Activated CD4-positive, alpha-beta memory T cell treated with anti-CD3 and anti-CD28 coated beads for 36 hours (primary cell): Measurements from ENCODE around the gene PBX2. TPM values are rescaled to one million over a fixed set of nuclear protein-coding genes. Genes with fewer than 3 reads are reported as not detected.
A peak's percentile ranks its signal among the peaks of the same experiment; 100 is the strongest.

Experiments used
- CTCF ChIA-PET: fragments of 350-600 bp; sonication (Branson Sonifier 250); formaldehyde crosslinking; loops from one replicate; lab custom pipeline; 2021; ENCODE audit warnings: antibody characterized with exemption, inconsistent platforms; lab: Charles Lee
- POLR2A ChIA-PET: fragments of 350-600 bp; sonication (Branson Sonifier 250); formaldehyde crosslinking; loops from one replicate; lab custom pipeline; 2021; ENCODE audit warnings: antibody characterized with exemption; lab: Charles Lee
- DNase-seq: peaks from one replicate; pipeline ENCODE4 v3.0.0-alpha.2; 2020
- H3K27ac Mint-ChIP-seq: one replicate; pipeline ENCODE4 v1.8.0; 2021; ENCODE audit warnings: mixed read lengths
- H3K27me3 Mint-ChIP-seq: one replicate; pipeline ENCODE4 v1.8.0; 2021; ENCODE audit warnings: mixed read lengths
- H3K36me3 Mint-ChIP-seq: one replicate; pipeline ENCODE4 v1.8.0; 2021; ENCODE audit warnings: mixed read lengths
- H3K4me1 Mint-ChIP-seq: one replicate; pipeline ENCODE4 v1.8.0; 2021; ENCODE audit warnings: low read depth, mixed read lengths
- H3K4me3 Mint-ChIP-seq: one replicate; pipeline ENCODE4 v1.8.0; 2021; ENCODE audit warnings: mild to moderate bottlenecking, mixed read lengths
- H3K9me3 Mint-ChIP-seq: one replicate; pipeline ENCODE4 v1.8.0; 2021; ENCODE audit warnings: mixed read lengths
- intact Hi-C: fragments of 100-400 bp; cut with micrococcal nuclease; formaldehyde crosslinking; loops from one replicate; pipeline ENCODE4 v1.15.1; 2023
- total RNA-seq, 2 experiments: library from RNA; stranded (reverse); gene quantifications; one replicate each; pipeline ENCODE4 v1.2.3, GENCODE V29; 2021

PBX2 gene
- total RNA-seq, 2 experiments from 2014 or later = 63.4 to 65.9 TPM

DNA sequence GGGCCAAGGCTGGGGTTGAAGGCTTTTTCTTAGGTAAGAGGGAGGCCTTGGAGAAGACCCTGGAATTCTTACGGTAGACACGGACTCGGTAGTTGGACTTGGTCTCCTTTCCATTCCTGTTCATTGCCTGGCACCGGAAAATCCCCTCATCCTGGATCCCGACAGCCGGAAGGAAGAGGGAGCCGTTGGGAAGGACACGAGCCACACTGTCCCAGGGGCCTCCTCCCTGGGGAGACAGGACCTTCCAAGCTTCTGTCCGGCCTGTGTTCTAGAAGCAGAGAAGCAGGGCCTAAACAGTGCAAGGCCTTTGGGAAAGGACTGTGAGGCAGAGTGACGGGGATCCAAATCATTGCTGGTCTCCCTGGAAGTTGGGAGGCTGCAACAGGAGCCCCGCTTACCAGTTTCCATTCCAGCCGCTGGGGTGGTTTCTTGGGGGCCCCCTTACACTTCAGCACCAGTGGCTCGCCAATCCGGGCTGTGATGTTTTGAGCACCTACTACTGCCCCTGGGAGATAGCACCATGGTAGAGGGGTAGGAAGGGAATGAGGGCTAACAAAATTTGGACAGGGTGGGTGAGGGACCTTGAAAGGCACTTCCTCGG lies 6.4 kb downstream of the PBX2 start:
- H3K36me3 Mint-ChIP-seq = peaks cover 53% of the 10 kb centered on the region
- ChIA-PET CTCF (no interaction called here), POLR2A (no interaction called here)
- intact Hi-C loops = no loop called here
- H3K27me3 Mint-ChIP-seq = no peaks in the 10 kb centered on the region
- H3K4me3 Mint-ChIP-seq = no peak overlapping the region
- H3K27ac Mint-ChIP-seq = peak overlapping the region; percentile 42
- H3K9me3 Mint-ChIP-seq = no peaks in the 10 kb centered on the region
- peaks cover 75% of the 10 kb centered on the region for H3K4me1 Mint-ChIP-seq
- no peak for DNase-seq

- Mint-ChIP-seq H3K36me3 (peaks cover 50% of the 10 kb centered on the region), H3K4me3 (no peak overlapping the region), H3K27ac (peak overlapping the region; percentile 67), H3K4me1 (peaks cover 70% of the 10 kb centered on the region), H3K27me3 (no peaks in the 10 kb centered on the region), H3K9me3 (no peaks in the 10 kb centered on the region)
- POLR2A ChIA-PET = no interaction called here
- intact Hi-C loops = no loop called here
- CTCF ChIA-PET = interaction anchor here (1.2 kb wide), 1 partner anchor 54 kb away, joined by 3 read pairs; no protein-coding TSS in a partner anchor
- DNase-seq = no peak
Measured at GRCh38 chr6:32183030-32183429, 7.0 kb downstream of the PBX2 start.

DNA sequence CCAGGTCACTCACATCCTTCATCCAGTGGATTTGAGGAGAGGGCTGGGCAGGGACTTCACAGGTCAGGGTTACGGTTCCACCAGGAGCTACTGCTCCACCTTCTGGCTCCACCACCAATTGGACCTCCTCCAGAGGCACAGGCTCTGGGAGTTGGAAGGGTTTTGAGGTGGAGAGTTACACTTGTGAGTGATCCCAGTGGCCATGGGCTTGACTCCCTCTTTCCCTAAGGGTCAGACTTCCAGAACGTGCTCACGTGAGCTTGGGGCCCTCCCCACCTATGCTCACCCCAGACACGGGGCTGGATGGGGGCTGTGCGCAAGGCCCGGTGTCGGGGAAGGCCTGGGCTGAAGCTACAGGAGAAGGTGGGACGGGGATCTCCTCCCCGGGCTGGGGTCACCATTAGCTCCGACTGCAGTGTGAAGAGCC lies 7.4 kb downstream of the PBX2 start:
- H3K4me3 Mint-ChIP-seq = no peak overlapping the region
- DNase-seq = no peak
- H3K9me3 Mint-ChIP-seq = no peaks in the 10 kb centered on the region
- H3K36me3 Mint-ChIP-seq = peaks cover 48% of the 10 kb centered on the region
- ChIA-PET CTCF (interaction anchor here (1.2 kb wide), 1 partner anchor 54 kb away, joined by 3 read pairs; no protein-coding TSS in a partner anchor), POLR2A (no interaction called here)
- intact Hi-C loops = no loop called here
- H3K27ac Mint-ChIP-seq = peak overlapping the region; percentile 67
- H3K4me1 Mint-ChIP-seq = peaks cover 66% of the 10 kb centered on the region
- no peaks in the 10 kb centered on the region for H3K27me3 Mint-ChIP-seq

GRCh38 chr6:32181915-32182529 lies 8.0 kb downstream of the PBX2 start:
- Mint-ChIP-seq H3K27me3 (no peaks in the 10 kb centered on the region), H3K9me3 (no peaks in the 10 kb centered on the region), H3K27ac (peak overlapping the region; percentile 67), H3K4me1 (peaks cover 62% of the 10 kb centered on the region), H3K4me3 (no peak overlapping the region), H3K36me3 (peaks cover 42% of the 10 kb centered on the region)
- intact Hi-C loops = no loop called here
- POLR2A ChIA-PET = no interaction called here
- CTCF ChIA-PET = interaction anchor here (1.2 kb wide), 1 partner anchor 53 kb away, joined by 3 read pairs; no protein-coding TSS in a partner anchor
- no peak for DNase-seq

GRCh38 chr6:32181148-32181702 lies 8.8 kb downstream of the PBX2 start:
- intact Hi-C loops = no loop called here
- POLR2A ChIA-PET = no interaction called here

GRCh38 chr6:32179766-32180405 lies 10.1 kb downstream of the PBX2 start:
- H3K27ac Mint-ChIP-seq = peak overlapping the region; percentile 96
- POLR2A ChIA-PET = interaction anchor here (1.8 to 4.9 kb wide), 3 partner anchors 9 to 52 kb away, joined by 9 to 57 read pairs (median 9); partner anchors contain the start of genes ATF6B, GPSM3 and PBX2

More at GRCh38 chr6:32181148-32181702, 8.8 kb downstream of the PBX2 start:
- no peak overlapping the region for H3K4me3 Mint-ChIP-seq
- H3K27me3 Mint-ChIP-seq = no peaks in the 10 kb centered on the region
- peaks cover 62% of the 10 kb centered on the region for H3K4me1 Mint-ChIP-seq
- peaks cover 34% of the 10 kb centered on the region for H3K36me3 Mint-ChIP-seq
- CTCF ChIA-PET = no interaction called here
- DNase-seq = no peak
- H3K27ac Mint-ChIP-seq = peak overlapping the region; percentile 15
- no peaks in the 10 kb centered on the region for H3K9me3 Mint-ChIP-seq

DNA sequence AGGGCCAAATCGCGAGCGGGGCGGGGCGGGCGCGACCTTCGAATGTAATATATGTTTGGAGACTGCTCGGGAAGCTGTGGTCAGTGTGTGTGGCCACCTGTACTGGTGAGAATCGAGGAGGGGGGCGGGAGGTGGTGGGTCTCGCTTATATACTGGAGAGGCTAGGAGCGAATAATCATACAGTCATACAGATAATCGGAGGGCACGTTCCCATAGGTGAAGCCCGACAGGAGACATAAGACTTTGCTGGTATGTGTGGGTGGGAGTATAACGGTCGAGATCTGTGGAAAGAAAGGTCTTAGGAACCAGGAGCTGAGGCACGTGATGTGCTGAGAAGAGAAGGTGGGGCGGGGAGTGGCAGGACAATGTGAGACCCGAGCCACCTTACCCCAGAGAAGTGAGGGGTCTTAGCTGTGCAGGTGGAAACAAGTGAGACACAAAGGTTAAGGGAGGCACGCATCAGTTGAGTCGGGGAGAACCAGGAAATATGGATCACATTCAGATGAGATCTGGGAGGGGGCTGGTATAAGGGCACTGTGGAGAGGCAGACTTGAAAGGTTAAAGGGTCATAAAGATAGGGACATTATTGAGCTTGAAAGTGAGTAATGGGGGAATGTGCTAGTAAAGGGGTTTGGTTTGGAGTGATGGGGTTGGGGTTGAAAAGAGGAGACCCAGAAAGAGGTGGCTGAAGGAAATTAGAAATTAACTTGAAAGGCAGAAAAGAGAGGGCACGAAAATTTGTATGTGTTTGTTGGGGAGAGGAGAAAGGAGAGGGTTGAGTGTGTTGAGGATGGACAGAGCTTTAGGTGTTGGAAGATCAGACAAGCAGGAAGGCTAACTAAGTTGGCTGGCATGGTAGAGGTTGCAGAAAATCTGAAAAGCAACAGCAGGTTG lies 11.2 kb downstream of the PBX2 start:
- no peak for DNase-seq
- H3K4me3 Mint-ChIP-seq = peak overlapping the region; percentile 85
- peak overlapping the region; percentile 96 for H3K27ac Mint-ChIP-seq
- CTCF ChIA-PET = interaction anchor here (0.6 to 1.4 kb wide), 6 partner anchors 12 to 789 kb away, joined by 3 to 11 read pairs (median 6); partner anchors contain the start of genes GPSM3 and PBX2
- H3K9me3 Mint-ChIP-seq = no peaks in the 10 kb centered on the region
- H3K27me3 Mint-ChIP-seq = no peaks in the 10 kb centered on the region
- peaks cover 62% of the 10 kb centered on the region for H3K4me1 Mint-ChIP-seq
- intact Hi-C loops = loop anchor here (1.0 to 10.0 kb wide), 6 partner anchors 12 to 794 kb away; partner anchors contain the start of genes ATF6B, DXO, PBX2 and PPT2
- H3K36me3 Mint-ChIP-seq = peaks cover 27% of the 10 kb centered on the region
- POLR2A ChIA-PET = interaction anchor here (0.6 to 4.9 kb wide), 4 partner anchors 10 to 540 kb away, joined by 3 to 57 read pairs (median 9); partner anchors contain the start of genes ATF6B, GPSM3 and PBX2

More at GRCh38 chr6:32179766-32180405, 10.1 kb downstream of the PBX2 start:
- DNase-seq = no peak
- intact Hi-C loops = loop anchor here (5.0 to 10.0 kb wide), 2 partner anchors 205 to 792 kb away; partner anchors contain the start of gene DXO
- Mint-ChIP-seq H3K4me1 (peaks cover 58% of the 10 kb centered on the region), H3K4me3 (peak overlapping the region; percentile 85), H3K27me3 (no peaks in the 10 kb centered on the region), H3K36me3 (peaks cover 27% of the 10 kb centered on the region), H3K9me3 (no peaks in the 10 kb centered on the region)
- CTCF ChIA-PET = interaction anchor here (1.3 to 1.4 kb wide), 3 partner anchors 11 to 15 kb away, joined by 6 to 11 read pairs (median 7); partner anchors contain the start of genes GPSM3 and PBX2

- peak; percentile 96 for DNase-seq
- peak within 1 kb of the TSS; percentile 85 for H3K4me3 Mint-ChIP-seq
- CTCF ChIA-PET = interaction anchor here (1.4 kb wide), 1 partner anchor 17 kb away, joined by 7 read pairs; no protein-coding TSS in a partner anchor
- POLR2A ChIA-PET = interaction anchor here (0.6 to 4.9 kb wide), 5 partner anchors 11 to 667 kb away, joined by 3 to 57 read pairs (median 4); partner anchors contain the start of genes ATF6B, GPSM3 and PBX2
- peaks cover 25% of the 10 kb centered on the region for H3K36me3 Mint-ChIP-seq
- no peaks in the 10 kb centered on the region for H3K27me3 Mint-ChIP-seq
- no peaks in the 10 kb centered on the region for H3K9me3 Mint-ChIP-seq
- H3K27ac Mint-ChIP-seq = peak within 1 kb of the TSS; percentile 96
- peaks cover 65% of the 10 kb centered on the region for H3K4me1 Mint-ChIP-seq
- intact Hi-C loops = loop anchor here (1.0 to 10.0 kb wide), 6 partner anchors 12 to 794 kb away; partner anchors contain the start of genes ATF6B, DXO, PBX2 and PPT2
Measured at GRCh38 chr6:32177788-32178546, 12.0 kb downstream of the PBX2 start, which contains the start of gene RNF5. RNF5 (plus strand) TSS chr6:32178405; CDS start chr6:32178512, 107 bp downstream.

- Mint-ChIP-seq H3K9me3 (no peaks in the 10 kb centered on the region), H3K36me3 (peaks cover 19% of the 10 kb centered on the region), H3K4me1 (peaks cover 65% of the 10 kb centered on the region), H3K27ac (peak overlapping the region; percentile 96), H3K4me3 (peak overlapping the region; percentile 85), H3K27me3 (no peaks in the 10 kb centered on the region)
- ChIA-PET POLR2A (interaction anchor here (0.6 to 4.9 kb wide), 4 partner anchors 12 to 668 kb away, joined by 3 to 57 read pairs (median 4); partner anchors contain the start of genes GPSM3 and PBX2), CTCF (interaction anchor here (1.4 kb wide), 1 partner anchor 18 kb away, joined by 7 read pairs; no protein-coding TSS in a partner anchor)
- no peak for DNase-seq
- intact Hi-C loops = loop anchor here (5.0 to 10.0 kb wide), 2 partner anchors 202 to 795 kb away; partner anchors contain the start of gene DXO
Measured at GRCh38 chr6:32177183-32177787, 12.7 kb downstream of the PBX2 start.
